DND-41 (cell line): Measurements from ENCODE around the gene HDLBP.

Experiments
- EZH2 ChIP-seq: IDR thresholded peaks from 3 replicates; pipeline ENCODE4 v1.6.1; 2012; ENCODE audit warnings: borderline replicate concordance, low read depth, mild to moderate bottlenecking, moderate library complexity, low read length, inconsistent platforms; ENCODE audit not compliant: severe bottlenecking
- TF ChIP-seq, protein P1 (sequence below): IDR thresholded peaks from 2 replicates; pipeline ENCODE4 v1.5.1; 2012; ENCODE audit warnings: borderline replicate concordance, low read length, moderate library complexity, mild to moderate bottlenecking; ENCODE audit not compliant: poor library complexity, severe bottlenecking; ENCODE audit errors: extremely low read depth

DNA sequence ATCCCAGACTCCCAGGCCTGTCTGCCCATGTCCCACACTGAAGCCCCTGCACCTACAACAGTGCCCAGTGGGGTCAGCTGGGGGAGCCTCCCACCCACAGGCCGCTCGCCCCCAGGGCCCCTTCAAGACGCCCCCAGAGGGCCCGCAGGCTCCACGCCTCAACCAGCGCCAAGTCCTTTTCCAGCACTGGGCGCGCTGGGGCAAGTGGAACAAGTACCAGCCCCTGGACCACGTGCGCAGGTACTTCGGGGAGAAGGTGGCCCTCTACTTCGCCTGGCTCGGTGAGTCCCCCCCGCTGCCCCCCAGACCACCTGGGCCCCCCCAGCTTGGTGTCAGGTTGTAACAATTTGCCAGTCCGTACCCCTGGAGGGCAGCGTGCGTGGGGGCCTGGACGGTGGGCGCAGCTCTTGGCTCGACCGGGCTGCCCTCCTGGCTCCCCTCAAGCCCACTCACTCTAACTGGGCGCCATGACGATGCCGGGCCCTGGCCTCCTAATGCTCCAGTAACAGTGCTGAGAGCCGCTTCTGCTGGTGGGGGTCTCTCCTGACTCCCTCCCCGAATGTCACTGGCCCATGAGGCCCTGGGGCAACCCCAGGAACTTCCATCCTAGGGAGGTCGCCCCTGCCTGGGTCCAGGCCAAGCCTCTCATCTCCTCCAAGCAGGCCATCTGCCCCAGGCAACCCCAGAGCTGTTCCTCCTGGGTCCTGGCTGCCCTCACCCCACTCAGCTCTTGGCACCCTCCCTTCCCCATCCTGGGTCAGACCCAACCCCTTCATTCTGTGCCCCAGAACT, 112.1 kb downstream of the HDLBP start:
- TF ChIP-seq, protein P1, sequence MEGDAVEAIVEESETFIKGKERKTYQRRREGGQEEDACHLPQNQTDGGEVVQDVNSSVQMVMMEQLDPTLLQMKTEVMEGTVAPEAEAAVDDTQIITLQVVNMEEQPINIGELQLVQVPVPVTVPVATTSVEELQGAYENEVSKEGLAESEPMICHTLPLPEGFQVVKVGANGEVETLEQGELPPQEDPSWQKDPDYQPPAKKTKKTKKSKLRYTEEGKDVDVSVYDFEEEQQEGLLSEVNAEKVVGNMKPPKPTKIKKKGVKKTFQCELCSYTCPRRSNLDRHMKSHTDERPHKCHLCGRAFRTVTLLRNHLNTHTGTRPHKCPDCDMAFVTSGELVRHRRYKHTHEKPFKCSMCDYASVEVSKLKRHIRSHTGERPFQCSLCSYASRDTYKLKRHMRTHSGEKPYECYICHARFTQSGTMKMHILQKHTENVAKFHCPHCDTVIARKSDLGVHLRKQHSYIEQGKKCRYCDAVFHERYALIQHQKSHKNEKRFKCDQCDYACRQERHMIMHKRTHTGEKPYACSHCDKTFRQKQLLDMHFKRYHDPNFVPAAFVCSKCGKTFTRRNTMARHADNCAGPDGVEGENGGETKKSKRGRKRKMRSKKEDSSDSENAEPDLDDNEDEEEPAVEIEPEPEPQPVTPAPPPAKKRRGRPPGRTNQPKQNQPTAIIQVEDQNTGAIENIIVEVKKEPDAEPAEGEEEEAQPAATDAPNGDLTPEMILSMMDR, result no peak
- TF ChIP-seq EZH2, result no peak
